Activated CD4-positive, alpha-beta memory T cell treated with anti-CD3 and anti-CD28 coated beads for 36 hours (primary cell): ENCODE measurements around the gene ZNF827. TPM values are rescaled to one million over a fixed set of nuclear protein-coding genes. Genes with fewer than 3 reads are reported as not detected.

Experiments
- CTCF ChIA-PET: fragments of 350-600 bp; sonication (Branson Sonifier 250); formaldehyde crosslinking; loops from one replicate; lab custom pipeline; 2021; ENCODE audit warnings: antibody characterized with exemption, inconsistent platforms; lab: Charles Lee
- POLR2A ChIA-PET: fragments of 350-600 bp; sonication (Branson Sonifier 250); formaldehyde crosslinking; loops from one replicate; lab custom pipeline; 2021; ENCODE audit warnings: antibody characterized with exemption; lab: Charles Lee
- DNase-seq: peaks from one replicate; pipeline ENCODE4 v3.0.0-alpha.2; 2020
- H3K27ac Mint-ChIP-seq: one replicate; pipeline ENCODE4 v1.8.0; 2021; ENCODE audit warnings: mixed read lengths
- H3K27me3 Mint-ChIP-seq: one replicate; pipeline ENCODE4 v1.8.0; 2021; ENCODE audit warnings: mixed read lengths
- H3K36me3 Mint-ChIP-seq: one replicate; pipeline ENCODE4 v1.8.0; 2021; ENCODE audit warnings: mixed read lengths
- H3K4me1 Mint-ChIP-seq: one replicate; pipeline ENCODE4 v1.8.0; 2021; ENCODE audit warnings: low read depth, mixed read lengths
- H3K4me3 Mint-ChIP-seq: one replicate; pipeline ENCODE4 v1.8.0; 2021; ENCODE audit warnings: mild to moderate bottlenecking, mixed read lengths
- H3K9me3 Mint-ChIP-seq: one replicate; pipeline ENCODE4 v1.8.0; 2021; ENCODE audit warnings: mixed read lengths
- intact Hi-C: fragments of 100-400 bp; cut with micrococcal nuclease; formaldehyde crosslinking; loops from one replicate; pipeline ENCODE4 v1.15.1; 2023
- total RNA-seq, 2 experiments: library from RNA; stranded (reverse); gene quantifications; one replicate each; pipeline ENCODE4 v1.2.3, GENCODE V29; 2021

ZNF827 gene
- total RNA-seq, 2 experiments from 2014 or later: 17.3 to 17.7 TPM

DNA sequence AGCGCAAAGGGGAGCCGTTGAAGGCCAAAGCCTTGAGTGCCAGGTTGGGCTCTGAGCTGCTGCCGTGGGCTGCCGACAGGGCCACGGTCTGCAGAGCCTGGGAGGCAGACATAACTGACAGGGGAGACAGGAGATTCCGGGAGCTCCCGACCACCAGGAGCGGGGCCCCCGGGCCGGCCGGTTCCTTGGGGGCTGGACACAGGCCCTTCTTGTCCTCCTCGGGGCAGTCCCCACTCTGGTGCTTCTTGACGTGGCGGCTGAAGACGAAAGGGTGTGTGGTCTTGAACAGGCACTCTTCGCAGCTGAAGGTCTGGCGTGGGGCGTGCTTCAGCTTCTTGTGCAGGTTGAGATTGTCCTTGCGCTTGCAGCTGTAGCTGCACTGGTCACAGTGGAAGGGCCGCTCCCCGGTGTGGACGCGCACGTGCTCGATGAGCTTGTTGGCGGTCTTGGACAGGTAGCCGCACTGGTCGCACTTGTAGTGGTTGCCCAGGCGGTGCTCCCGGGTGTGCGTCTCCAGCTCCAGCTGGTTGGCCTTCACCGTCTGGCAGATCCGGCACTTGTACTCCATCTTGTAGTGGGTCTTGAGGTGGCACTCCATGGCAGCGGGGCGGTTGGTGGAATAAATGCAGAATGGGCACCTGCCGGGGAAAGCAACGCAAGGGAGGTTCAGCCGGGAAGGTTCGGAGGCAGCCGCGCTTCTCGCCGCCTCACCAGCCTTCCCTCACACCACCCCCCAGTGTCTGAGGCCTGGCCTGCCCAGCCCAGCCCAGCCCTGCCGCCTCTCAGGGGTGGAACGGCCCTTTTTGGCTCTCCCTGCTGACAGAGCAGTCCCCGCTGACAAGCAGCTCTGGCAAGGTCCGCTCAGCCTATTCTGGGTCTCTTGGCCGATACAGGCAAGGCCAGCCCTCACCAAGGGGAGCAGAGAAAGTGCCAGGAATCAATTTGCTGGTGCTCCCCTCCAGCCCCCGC is 177.4 kb downstream of the ZNF827 start:
- Mint-ChIP-seq H3K27ac (no peak overlapping the region), H3K27me3 (no peaks in the 10 kb centered on the region), H3K4me3 (no peak overlapping the region), H3K9me3 (no peaks in the 10 kb centered on the region), H3K4me1 (peaks cover 24% of the 10 kb centered on the region), H3K36me3 (peaks cover 69% of the 10 kb centered on the region)
- intact Hi-C loops: no loop called here
- ChIA-PET CTCF (no interaction called here), POLR2A (no interaction called here)
- no peak for DNase-seq

DNA sequence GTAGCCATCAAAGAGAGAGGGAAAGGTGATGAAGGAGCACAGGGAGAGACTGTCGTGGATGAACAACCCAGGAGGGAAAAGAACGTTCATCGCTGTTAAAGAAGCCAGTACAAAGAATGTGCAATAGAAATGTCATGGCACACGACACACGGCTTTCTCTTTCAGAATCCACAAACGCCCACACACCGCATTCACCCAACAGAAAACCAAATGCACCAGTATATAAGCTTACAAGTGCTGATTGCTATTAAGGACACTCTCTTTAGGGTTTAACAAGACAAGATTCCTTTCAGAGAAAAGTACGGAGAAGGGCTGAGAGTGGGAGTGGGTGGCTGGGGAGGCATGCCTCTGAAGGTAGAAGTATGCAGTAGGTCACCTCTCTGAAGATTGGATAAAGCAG is 178.4 kb downstream of the ZNF827 start:
- Mint-ChIP-seq H3K9me3 (no peaks in the 10 kb centered on the region), H3K27me3 (no peaks in the 10 kb centered on the region), H3K4me3 (no peak overlapping the region), H3K4me1 (peaks cover 27% of the 10 kb centered on the region), H3K27ac (no peak overlapping the region), H3K36me3 (peaks cover 58% of the 10 kb centered on the region)
- intact Hi-C loops: no loop called here
- ChIA-PET CTCF (no interaction called here), POLR2A (no interaction called here)
- peak; percentile 33 for DNase-seq

DNA sequence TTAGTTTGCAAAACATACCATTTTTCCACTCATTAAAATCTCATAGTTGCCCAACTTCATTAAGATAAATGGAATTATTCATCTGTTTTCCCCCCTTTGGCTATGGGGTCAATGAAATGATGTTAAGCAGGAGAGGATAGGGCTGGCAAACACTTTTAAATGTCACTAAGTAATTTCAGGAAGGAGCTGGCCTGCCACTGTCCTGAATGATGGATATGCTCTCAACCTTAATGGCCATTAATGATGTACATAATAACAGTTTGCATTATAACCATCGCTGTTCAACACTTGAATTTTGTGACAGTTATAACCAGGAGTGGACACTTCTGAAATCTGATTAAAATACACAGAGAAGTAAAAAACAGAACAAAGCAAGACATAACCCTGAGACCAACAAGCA is 181.4 kb downstream of the ZNF827 start:
- Mint-ChIP-seq H3K27ac (peak overlapping the region; percentile 60), H3K27me3 (no peaks in the 10 kb centered on the region), H3K4me3 (no peak overlapping the region), H3K9me3 (no peaks in the 10 kb centered on the region), H3K36me3 (peaks cover 34% of the 10 kb centered on the region), H3K4me1 (peaks cover 27% of the 10 kb centered on the region)
- DNase-seq: no peak
- POLR2A ChIA-PET: no interaction called here
- CTCF ChIA-PET: no interaction called here
- intact Hi-C loops: loop anchor here (2.0 kb wide), 1 partner anchor 22 kb away; no protein-coding TSS in a partner anchor

DNA sequence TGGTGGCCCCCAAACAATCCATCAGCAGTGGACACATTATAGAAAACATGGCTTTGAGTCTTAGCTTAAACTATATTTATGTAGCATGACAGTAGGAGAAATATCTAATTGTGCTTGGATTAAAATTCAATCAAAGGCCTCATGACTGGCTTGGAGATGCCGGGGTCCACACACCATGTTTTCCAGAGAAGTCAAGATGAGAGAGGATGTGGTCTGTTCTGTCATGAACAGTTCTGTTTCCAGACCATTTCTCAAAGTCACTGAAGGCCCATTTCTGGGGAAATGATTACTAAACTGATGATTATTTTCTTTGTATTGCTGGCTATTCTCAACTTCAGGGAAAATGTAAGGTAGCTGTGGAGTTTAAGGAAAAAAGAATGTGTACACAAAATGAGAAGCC is 182.4 kb downstream of the ZNF827 start:
- H3K4me1 Mint-ChIP-seq: peaks cover 27% of the 10 kb centered on the region
- ChIA-PET POLR2A (interaction anchor here (0.9 kb wide), 1 partner anchor 51 kb away, joined by 5 read pairs; no protein-coding TSS in a partner anchor), CTCF (no interaction called here)
- intact Hi-C loops: loop anchor here (1.0 to 2.0 kb wide), 2 partner anchors 21 to 73 kb away; no protein-coding TSS in a partner anchor
- peaks cover 27% of the 10 kb centered on the region for H3K36me3 Mint-ChIP-seq
- H3K9me3 Mint-ChIP-seq: no peaks in the 10 kb centered on the region
- peak; percentile 30 for DNase-seq
- H3K27ac Mint-ChIP-seq: peak overlapping the region; percentile 60
- no peak overlapping the region for H3K4me3 Mint-ChIP-seq
- peaks cover 2% of the 10 kb centered on the region for H3K27me3 Mint-ChIP-seq

DNA sequence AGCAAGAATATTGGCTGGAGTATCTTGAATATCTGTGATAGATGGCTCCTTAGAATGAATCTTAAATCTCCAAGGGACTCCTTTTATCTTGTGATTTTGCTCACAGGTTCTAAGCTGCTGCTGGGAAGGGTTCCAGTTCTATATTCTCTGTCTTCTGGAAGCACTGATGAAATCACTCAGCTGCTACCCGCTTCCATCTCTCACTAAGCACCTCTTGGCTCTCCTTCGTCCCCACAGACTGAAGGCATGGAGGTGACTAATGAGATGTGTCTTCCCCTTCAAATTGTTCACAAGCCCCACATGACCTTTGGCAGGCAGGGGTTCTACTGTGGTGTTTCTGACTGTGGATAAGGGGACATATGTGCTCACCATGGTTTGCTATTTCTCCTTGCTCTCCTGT is 182.8 kb downstream of the ZNF827 start:
- no peaks in the 10 kb centered on the region for H3K9me3 Mint-ChIP-seq
- peaks cover 6% of the 10 kb centered on the region for H3K27me3 Mint-ChIP-seq
- peak overlapping the region; percentile 60 for H3K27ac Mint-ChIP-seq
- H3K36me3 Mint-ChIP-seq: peaks cover 24% of the 10 kb centered on the region
- intact Hi-C loops: loop anchor here (1.0 to 2.0 kb wide), 2 partner anchors 21 to 73 kb away; no protein-coding TSS in a partner anchor
- CTCF ChIA-PET: no interaction called here
- peaks cover 27% of the 10 kb centered on the region for H3K4me1 Mint-ChIP-seq
- POLR2A ChIA-PET: interaction anchor here (0.9 kb wide), 1 partner anchor 51 kb away, joined by 5 read pairs; no protein-coding TSS in a partner anchor
- no peak overlapping the region for H3K4me3 Mint-ChIP-seq
- DNase-seq: no peak

DNA sequence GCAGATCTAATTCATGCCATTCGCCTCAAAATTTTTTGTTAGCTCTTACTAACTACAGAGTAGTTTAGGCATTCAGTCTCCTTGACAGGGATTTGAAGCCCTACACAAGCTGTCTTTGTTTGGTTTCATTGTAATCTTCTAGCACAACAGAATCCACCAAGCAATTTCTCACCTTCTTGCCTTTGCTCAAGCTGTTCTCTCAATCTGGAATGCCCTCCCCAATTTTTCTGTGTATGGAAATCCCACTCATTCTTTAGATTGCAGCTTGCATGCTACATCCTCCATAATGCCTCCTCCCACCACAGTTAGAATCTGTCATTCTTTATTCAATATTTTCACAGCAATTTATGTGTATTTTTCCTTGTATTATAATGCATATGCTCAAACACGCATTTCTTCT is 195.0 kb downstream of the ZNF827 start:
- ChIA-PET POLR2A (no interaction called here), CTCF (no interaction called here)
- no peaks in the 10 kb centered on the region for H3K9me3 Mint-ChIP-seq
- H3K36me3 Mint-ChIP-seq: no peaks in the 10 kb centered on the region
- no peak for DNase-seq
- no peaks in the 10 kb centered on the region for H3K4me1 Mint-ChIP-seq
- intact Hi-C loops: no loop called here
- no peak overlapping the region for H3K4me3 Mint-ChIP-seq
- peaks cover 33% of the 10 kb centered on the region for H3K27me3 Mint-ChIP-seq
- H3K27ac Mint-ChIP-seq: no peak overlapping the region

DNA sequence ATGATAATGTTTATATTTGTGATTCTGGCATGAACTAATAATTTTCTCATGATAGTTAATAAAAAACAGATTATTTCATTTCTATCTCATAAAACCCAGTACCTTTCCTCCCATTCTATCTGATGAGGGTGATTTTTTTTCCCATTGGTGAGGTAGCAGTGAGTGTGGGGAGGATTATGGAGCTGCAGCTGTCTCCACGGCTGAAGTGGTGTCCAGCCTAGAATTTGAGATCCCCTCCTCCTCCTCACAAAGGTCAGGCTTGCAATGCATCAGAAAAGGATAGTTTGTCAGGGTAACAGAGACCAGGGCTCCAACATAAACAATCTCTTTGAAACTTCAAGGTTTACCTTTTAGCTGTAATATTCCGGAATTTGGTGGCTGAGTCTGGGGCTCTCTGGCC is 197.8 kb downstream of the ZNF827 start:
- intact Hi-C loops: no loop called here
- Mint-ChIP-seq H3K9me3 (no peaks in the 10 kb centered on the region), H3K4me3 (no peak overlapping the region), H3K36me3 (no peaks in the 10 kb centered on the region), H3K27me3 (peaks cover 14% of the 10 kb centered on the region), H3K4me1 (no peaks in the 10 kb centered on the region), H3K27ac (no peak overlapping the region)
- ChIA-PET CTCF (no interaction called here), POLR2A (no interaction called here)
- DNase-seq: no peak

DNA sequence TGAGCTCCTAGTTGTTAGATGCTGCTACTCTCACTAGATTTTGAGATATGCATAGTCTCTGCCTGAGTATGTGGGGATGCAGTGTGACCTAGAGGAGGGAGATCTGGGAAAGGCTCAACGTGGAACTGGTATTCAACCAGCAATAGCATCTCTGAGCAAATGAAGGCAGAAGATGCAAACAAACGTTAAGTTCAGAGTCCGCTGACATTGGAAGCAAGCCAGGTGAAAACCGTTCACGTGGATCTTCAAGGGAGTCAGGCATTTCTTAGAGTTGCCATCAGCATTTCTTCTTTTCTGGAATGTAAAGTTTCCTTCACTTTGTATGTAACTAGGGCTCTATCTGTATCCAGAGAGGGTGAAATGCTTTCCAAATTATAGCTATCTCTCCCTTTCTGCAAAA is 198.8 kb downstream of the ZNF827 start:
- peaks cover 6% of the 10 kb centered on the region for H3K4me1 Mint-ChIP-seq
- no peak for DNase-seq
- H3K4me3 Mint-ChIP-seq: no peak overlapping the region
- no peaks in the 10 kb centered on the region for H3K9me3 Mint-ChIP-seq
- H3K27me3 Mint-ChIP-seq: peaks cover 9% of the 10 kb centered on the region
- ChIA-PET CTCF (no interaction called here), POLR2A (no interaction called here)
- intact Hi-C loops: loop anchor here (10.0 kb wide), 1 partner anchor 255 kb away; the partner anchor contains the start of gene SMAD1
- no peaks in the 10 kb centered on the region for H3K36me3 Mint-ChIP-seq
- no peak overlapping the region for H3K27ac Mint-ChIP-seq

DNA sequence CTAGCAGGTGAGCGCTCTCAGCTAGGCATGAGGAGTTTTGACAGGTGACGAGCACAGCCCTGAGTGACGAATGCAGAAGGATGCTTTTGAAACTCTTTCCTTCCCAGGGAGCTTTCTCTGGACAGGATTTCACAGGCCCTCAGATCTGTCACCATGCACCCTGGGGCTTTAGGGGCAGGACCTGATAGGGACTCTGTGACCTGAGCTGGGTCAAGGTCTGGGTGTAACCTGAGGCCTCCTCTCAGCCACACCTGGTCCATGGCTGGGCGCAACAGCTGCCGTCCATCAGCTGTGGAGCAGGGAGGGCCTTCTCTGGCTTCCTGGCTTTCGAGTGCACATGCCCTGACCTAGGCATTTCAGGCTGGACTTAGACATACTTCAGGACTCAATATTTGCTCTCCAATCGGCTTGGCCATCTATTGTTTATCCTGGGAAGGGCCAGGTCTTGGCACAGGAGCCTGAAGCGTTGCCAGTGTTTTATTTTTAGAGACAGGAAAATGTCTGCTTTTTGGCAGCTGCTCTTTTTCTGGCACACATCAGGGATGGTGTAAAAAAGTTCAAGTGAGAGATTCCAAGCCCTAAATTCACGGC is 202.3 kb downstream of the ZNF827 start:
- Mint-ChIP-seq H3K4me1 (peaks cover 26% of the 10 kb centered on the region), H3K9me3 (no peaks in the 10 kb centered on the region), H3K4me3 (no peak overlapping the region), H3K36me3 (no peaks in the 10 kb centered on the region), H3K27ac (no peak overlapping the region), H3K27me3 (no peaks in the 10 kb centered on the region)
- DNase-seq: no peak
- intact Hi-C loops: loop anchor here (10.0 kb wide), 1 partner anchor 252 kb away; the partner anchor contains the start of gene SMAD1
- ChIA-PET POLR2A (no interaction called here), CTCF (interaction anchor here (0.6 kb wide), 1 partner anchor 104 kb away, joined by 3 read pairs; no protein-coding TSS in a partner anchor)

DNA sequence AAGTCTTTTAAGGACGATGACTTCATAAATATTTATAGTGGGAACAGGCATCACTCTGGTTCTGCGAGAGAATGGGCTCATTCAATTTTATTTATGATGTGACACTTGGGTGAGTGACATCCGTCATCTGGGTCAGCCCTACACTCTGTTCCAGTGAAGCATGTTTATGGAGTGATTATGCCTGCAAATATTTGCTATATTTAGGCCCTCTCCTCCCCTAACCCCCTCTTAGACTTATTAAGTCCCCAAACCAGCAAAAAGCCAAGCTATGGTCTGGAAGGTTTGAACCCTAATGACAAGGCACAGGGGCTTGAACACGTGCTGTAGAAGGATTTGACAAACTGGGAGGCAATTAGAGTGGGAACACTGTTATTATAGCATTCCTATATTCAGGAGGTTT is 202.8 kb downstream of the ZNF827 start:
- Mint-ChIP-seq H3K27me3 (peaks cover 4% of the 10 kb centered on the region), H3K4me1 (peaks cover 29% of the 10 kb centered on the region), H3K4me3 (no peak overlapping the region), H3K36me3 (no peaks in the 10 kb centered on the region), H3K27ac (no peak overlapping the region), H3K9me3 (no peaks in the 10 kb centered on the region)
- ChIA-PET CTCF (interaction anchor here (0.6 kb wide), 1 partner anchor 104 kb away, joined by 3 read pairs; no protein-coding TSS in a partner anchor), POLR2A (no interaction called here)
- no peak for DNase-seq
- intact Hi-C loops: loop anchor here (2.0 to 10.0 kb wide), 2 partner anchors 21 to 251 kb away; partner anchors contain the start of gene SMAD1

DNA sequence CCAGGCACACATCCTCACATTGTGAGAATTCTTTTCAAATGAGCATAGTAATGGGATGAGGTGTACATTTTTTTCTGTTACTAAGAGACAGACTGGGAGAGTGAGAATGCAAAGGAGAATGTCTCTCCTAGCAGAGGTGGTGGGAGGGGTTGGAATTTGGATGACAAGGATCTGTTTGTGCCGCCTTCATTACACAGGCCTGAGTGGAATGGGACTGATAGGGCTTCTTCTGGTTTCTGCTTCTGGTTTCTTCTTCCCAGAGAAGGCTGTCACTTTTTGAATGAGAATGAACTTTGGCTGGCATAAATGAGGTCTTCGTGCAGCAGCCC is 203.3 kb downstream of the ZNF827 start:
- CTCF ChIA-PET: interaction anchor here (0.6 kb wide), 1 partner anchor 105 kb away, joined by 3 read pairs; no protein-coding TSS in a partner anchor
- POLR2A ChIA-PET: no interaction called here
- Mint-ChIP-seq H3K27ac (no peak overlapping the region), H3K27me3 (peaks cover 6% of the 10 kb centered on the region), H3K4me3 (no peak overlapping the region), H3K9me3 (no peaks in the 10 kb centered on the region), H3K36me3 (no peaks in the 10 kb centered on the region), H3K4me1 (peaks cover 29% of the 10 kb centered on the region)
- intact Hi-C loops: loop anchor here (2.0 to 10.0 kb wide), 2 partner anchors 21 to 251 kb away; partner anchors contain the start of gene SMAD1
- DNase-seq: no peak
